Trophoblast cell (in vitro differentiated cells and primary cell): ENCODE results near the gene TUBGCP5.
A peak's percentile ranks its signal among the peaks of the same experiment; 100 is the strongest.

Experiments used
- DNase-seq, 2 donors: peaks; one replicate each; pipeline ENCODE4 v3.0.0-alpha.2; 2016
- H2AFZ ChIP-seq: 2 replicates; pipeline ENCODE4 v1.6.1; 2013; ENCODE audit warnings: low read length, moderate library complexity, mild to moderate bottlenecking; ENCODE audit not compliant: insufficient read depth, poor library complexity
- H2AK5ac ChIP-seq: 2 replicates; pipeline ENCODE4 v1.6.1; 2013; ENCODE audit warnings: mild to moderate bottlenecking, low read length
- H2BK120ac ChIP-seq: 2 replicates; pipeline ENCODE4 v1.6.1; 2013; ENCODE audit warnings: low read length, mild to moderate bottlenecking, moderate library complexity; ENCODE audit not compliant: insufficient read depth, poor library complexity
- H2BK12ac ChIP-seq: 2 replicates; pipeline ENCODE4 v1.6.1; 2013; ENCODE audit warnings: mild to moderate bottlenecking, low read length, moderate library complexity
- H2BK5ac ChIP-seq: 2 replicates; pipeline ENCODE4 v1.6.1; 2013; ENCODE audit warnings: low read length, low read depth, moderate library complexity, mild to moderate bottlenecking; ENCODE audit not compliant: poor library complexity
- H3K14ac ChIP-seq: 2 replicates; pipeline ENCODE4 v1.6.1; 2013; ENCODE audit warnings: mild to moderate bottlenecking, low read length
- H3K18ac ChIP-seq: 2 replicates; pipeline ENCODE4 v1.6.1; 2013; ENCODE audit warnings: mild to moderate bottlenecking, low read length
- H3K23ac ChIP-seq: 2 replicates; pipeline ENCODE4 v1.6.1; 2013; ENCODE audit warnings: low read length
- H3K27ac ChIP-seq: 2 replicates; pipeline ENCODE4 v1.5.1; 2013; ENCODE audit warnings: low read depth, mild to moderate bottlenecking, inconsistent platforms, low read length, moderate library complexity
- H3K27me3 ChIP-seq: 2 replicates; pipeline ENCODE4 v1.6.1; 2013; ENCODE audit warnings: inconsistent platforms, mild to moderate bottlenecking, low read length, moderate library complexity; ENCODE audit not compliant: insufficient read depth
- H3K36me3 ChIP-seq, 2 experiments: 1 replicate in 1 of 2; 2 replicates in 1 of 2; pipeline ENCODE4 v1.6.1; 2013; ENCODE audit warnings: low read length in 2 of 2, mild to moderate bottlenecking in 2 of 2, moderate library complexity in 1 of 2; ENCODE audit not compliant: insufficient read depth in 2 of 2, control insufficient read depth in 1 of 2
- H3K4ac ChIP-seq: 2 replicates; pipeline ENCODE4 v1.6.1; 2013; ENCODE audit warnings: low read depth, mild to moderate bottlenecking, low read length, moderate library complexity
- H3K4me1 ChIP-seq, 2 experiments: 1 replicate in 1 of 2; 2 replicates in 1 of 2; pipeline ENCODE4 v1.6.1; 2013; ENCODE audit warnings: low read length in 2 of 2, mild to moderate bottlenecking in 2 of 2, moderate library complexity in 1 of 2; ENCODE audit not compliant: insufficient read depth in 2 of 2, control insufficient read depth in 1 of 2
- H3K4me2 ChIP-seq: 2 replicates; pipeline ENCODE4 v1.6.1; 2013; ENCODE audit warnings: inconsistent platforms, mild to moderate bottlenecking, low read length, moderate library complexity
- H3K4me3 ChIP-seq: 2 replicates; pipeline ENCODE4 v1.5.1; 2013; ENCODE audit warnings: mild to moderate bottlenecking, low read depth, low read length, inconsistent platforms
- H3K79me1 ChIP-seq: one replicate; pipeline ENCODE4 v1.6.1; 2013; ENCODE audit warnings: low read length
- H3K79me2 ChIP-seq: 2 replicates; pipeline ENCODE4 v1.6.1; 2013; ENCODE audit warnings: low read length, mild to moderate bottlenecking; ENCODE audit not compliant: control insufficient read depth, insufficient read depth, poor library complexity
- H3K9ac ChIP-seq: 2 replicates; pipeline ENCODE4 v1.6.1; 2013; ENCODE audit warnings: mild to moderate bottlenecking, low read length
- H3K9me3 ChIP-seq: 2 replicates; pipeline ENCODE4 v1.6.1; 2013; ENCODE audit warnings: low read depth, mild to moderate bottlenecking, control low read depth, inconsistent platforms, low read length; ENCODE audit not compliant: insufficient read depth
- H4K12ac ChIP-seq: 2 replicates; pipeline ENCODE4 v1.6.1; 2013; ENCODE audit warnings: low read depth, mild to moderate bottlenecking, low read length, moderate library complexity
- H4K8ac ChIP-seq: 2 replicates; pipeline ENCODE4 v1.6.1; 2013; ENCODE audit warnings: low read depth, mild to moderate bottlenecking, low read length, moderate library complexity
- H4K91ac ChIP-seq: one replicate; pipeline ENCODE4 v1.6.1; 2013; ENCODE audit warnings: low read depth, mild to moderate bottlenecking, low read length, moderate library complexity
- WGBS: extraction: QIAGEN DNeasy Blood & Tissue Kit; methylation state at CpG from one replicate; pipeline ENCODE4 v1.1.7; 2013; ENCODE audit warnings: missing lambda C conversion rate; ENCODE audit not compliant: insufficient read length, insufficient coverage; ENCODE audit errors: extremely low coverage; 5-methylcytosine and 5-hydroxymethylcytosine counted together

TUBGCP5 gene

DNA sequence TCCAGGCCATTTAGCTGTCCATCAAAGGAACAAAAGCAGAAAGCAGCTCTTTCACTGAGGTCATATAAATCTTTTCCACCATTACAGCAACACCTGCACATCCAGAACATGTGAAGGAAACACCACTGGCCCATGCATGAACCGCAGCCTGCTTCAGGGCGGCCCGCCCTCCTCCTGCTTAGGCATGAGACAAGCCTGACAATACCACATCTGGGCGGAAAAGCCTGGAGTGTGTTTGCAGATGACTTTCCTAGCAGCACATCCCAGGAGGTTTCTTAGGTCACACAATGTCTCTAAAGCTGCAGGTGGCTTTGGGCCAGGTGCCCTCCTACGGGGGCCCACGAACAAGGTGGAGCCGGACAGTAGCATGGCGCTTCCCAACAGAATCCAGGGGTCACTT lies 78.8 kb downstream of the TUBGCP5 start:
- WGBS, result no CpG with 5 or more reads among the region's 8 CpGs

DNA sequence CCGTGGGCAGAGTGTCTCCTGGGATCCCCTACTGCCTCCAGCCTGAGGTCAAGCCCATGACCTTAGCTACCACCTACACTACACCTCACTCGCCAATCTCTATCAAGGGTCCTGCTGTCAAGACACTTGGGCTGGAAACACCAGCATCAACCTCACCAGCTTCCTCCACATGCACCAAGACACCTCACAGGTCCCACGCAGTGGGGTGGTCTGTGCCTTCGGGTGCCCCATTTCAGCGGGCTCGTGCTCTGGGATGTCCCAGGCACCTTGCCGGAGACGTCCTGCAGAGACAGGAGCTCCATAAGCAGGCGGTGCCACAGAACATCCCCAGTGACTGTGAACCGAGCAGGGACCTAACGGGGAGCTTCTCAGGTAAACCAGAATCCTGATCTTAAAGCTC lies 79.2 kb downstream of the TUBGCP5 start:
- no CpG with 5 or more reads among the region's 11 CpGs for WGBS
- no peaks in the 10 kb centered on the region for H3K36me3 ChIP-seq
- H3K4me1 ChIP-seq, result peaks cover 7 to 11% of the 10 kb centered on the region in 2 experiments
- H3K27ac ChIP-seq, result no peak overlapping the region
- H4K91ac ChIP-seq, result no peak overlapping the region
- peaks cover 17% of the 10 kb centered on the region for H3K79me2 ChIP-seq
- no peak overlapping the region for H3K9ac ChIP-seq
- no peak overlapping the region for H4K8ac ChIP-seq
- no peak overlapping the region for H3K4me2 ChIP-seq
- no peak overlapping the region for H2BK5ac ChIP-seq
- no peaks in the 10 kb centered on the region for H3K79me1 ChIP-seq
- no peak overlapping the region for H2AFZ ChIP-seq
- H4K12ac ChIP-seq, result no peak overlapping the region
- peak overlapping the region; percentile 18 for H3K4me3 ChIP-seq
- no peak overlapping the region for H3K23ac ChIP-seq
- H3K27me3 ChIP-seq, result no peaks in the 10 kb centered on the region
- no peak overlapping the region for H2BK120ac ChIP-seq
- no peak overlapping the region for H3K14ac ChIP-seq
- H2AK5ac ChIP-seq, result no peak overlapping the region
- H3K9me3 ChIP-seq, result no peaks in the 10 kb centered on the region
- no peak overlapping the region for H3K18ac ChIP-seq
- no peak overlapping the region for H2BK12ac ChIP-seq
- H3K4ac ChIP-seq, result peak overlapping the region; percentile 30
- DNase-seq, result no peak

More for the DNA sequence above, 78.8 kb downstream of the TUBGCP5 start:
- no peak overlapping the region for H2BK5ac ChIP-seq
- no peak overlapping the region for H3K4me3 ChIP-seq
- H3K18ac ChIP-seq, result no peak overlapping the region
- H3K27me3 ChIP-seq, result no peaks in the 10 kb centered on the region
- H4K12ac ChIP-seq, result no peak overlapping the region
- H2BK120ac ChIP-seq, result no peak overlapping the region
- H3K9ac ChIP-seq, result no peak overlapping the region
- H3K23ac ChIP-seq, result no peak overlapping the region
- H3K14ac ChIP-seq, result no peak overlapping the region
- H4K8ac ChIP-seq, result no peak overlapping the region
- H3K79me2 ChIP-seq, result peaks cover 12% of the 10 kb centered on the region
- no peaks in the 10 kb centered on the region for H3K79me1 ChIP-seq
- H3K27ac ChIP-seq, result no peak overlapping the region
- H2BK12ac ChIP-seq, result no peak overlapping the region
- no peak overlapping the region for H3K4me2 ChIP-seq
- no peak overlapping the region for H4K91ac ChIP-seq
- no peak overlapping the region for H2AFZ ChIP-seq
- no peak for DNase-seq
- no peaks in the 10 kb centered on the region for H3K9me3 ChIP-seq
- no peak overlapping the region for H2AK5ac ChIP-seq
- H3K36me3 ChIP-seq, result no peaks in the 10 kb centered on the region
- H3K4me1 ChIP-seq, result peaks cover 7 to 11% of the 10 kb centered on the region in 2 experiments
- H3K4ac ChIP-seq, result peak overlapping the region; percentile 16

DNA sequence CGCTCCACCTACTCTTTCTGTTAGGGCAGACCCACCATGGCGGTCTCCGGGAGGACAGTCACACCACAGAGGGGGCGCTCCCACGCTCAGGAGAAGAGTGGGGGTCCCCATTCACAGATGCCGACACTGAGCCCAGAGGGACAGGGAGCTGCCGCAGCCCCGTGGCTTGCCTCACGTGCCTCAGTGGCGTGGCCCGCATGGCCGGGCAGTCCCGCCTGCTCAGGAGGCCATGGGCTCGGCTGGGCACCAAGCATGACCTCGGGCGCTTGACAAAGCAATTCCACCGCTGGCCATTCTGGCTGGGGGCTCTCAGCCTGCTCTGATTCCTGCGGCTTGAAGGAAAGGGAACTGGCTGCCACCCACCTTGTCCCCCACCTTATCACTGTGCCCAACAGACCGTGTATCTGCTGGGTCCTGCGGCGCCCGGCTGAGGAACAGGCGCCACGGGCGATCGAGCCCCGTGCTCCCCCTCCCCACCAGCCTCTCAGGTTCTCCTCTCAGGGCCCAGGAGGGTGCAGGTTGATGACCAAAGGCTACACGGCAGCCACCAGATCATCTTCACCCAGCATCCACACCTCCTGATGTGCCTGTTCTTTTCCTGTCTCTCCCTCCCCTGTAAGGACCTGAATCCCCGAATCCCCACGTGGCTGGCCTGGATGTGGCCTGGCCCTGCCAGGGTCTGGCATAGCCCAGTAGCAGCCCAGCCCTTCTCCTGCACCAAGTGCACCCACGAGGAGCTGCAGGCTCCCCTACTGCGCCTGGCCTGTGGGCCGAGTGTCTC lies 79.9 kb downstream of the TUBGCP5 start:
- DNase-seq, result no peak
- H3K4ac ChIP-seq, result peak overlapping the region; percentile 30
- no peaks in the 10 kb centered on the region for H3K27me3 ChIP-seq
- no peaks in the 10 kb centered on the region for H3K79me1 ChIP-seq
- no peak overlapping the region for H4K12ac ChIP-seq
- H3K4me2 ChIP-seq, result no peak overlapping the region
- H3K23ac ChIP-seq, result no peak overlapping the region
- H3K9ac ChIP-seq, result no peak overlapping the region
- H2BK5ac ChIP-seq, result no peak overlapping the region
- peak overlapping the region; percentile 18 for H3K4me3 ChIP-seq
- WGBS, result no CpG with 5 or more reads among the region's 33 CpGs
- H2BK12ac ChIP-seq, result no peak overlapping the region
- no peak overlapping the region for H3K27ac ChIP-seq
- no peak overlapping the region for H3K18ac ChIP-seq
- H4K8ac ChIP-seq, result no peak overlapping the region
- H4K91ac ChIP-seq, result no peak overlapping the region
- H2BK120ac ChIP-seq, result no peak overlapping the region
- H2AFZ ChIP-seq, result no peak overlapping the region
- H3K79me2 ChIP-seq, result peaks cover 21% of the 10 kb centered on the region
- no peak overlapping the region for H2AK5ac ChIP-seq
- no peaks in the 10 kb centered on the region for H3K36me3 ChIP-seq
- H3K14ac ChIP-seq, result no peak overlapping the region
- H3K4me1 ChIP-seq, result peaks cover 5 to 9% of the 10 kb centered on the region in 2 experiments
- H3K9me3 ChIP-seq, result no peaks in the 10 kb centered on the region

DNA sequence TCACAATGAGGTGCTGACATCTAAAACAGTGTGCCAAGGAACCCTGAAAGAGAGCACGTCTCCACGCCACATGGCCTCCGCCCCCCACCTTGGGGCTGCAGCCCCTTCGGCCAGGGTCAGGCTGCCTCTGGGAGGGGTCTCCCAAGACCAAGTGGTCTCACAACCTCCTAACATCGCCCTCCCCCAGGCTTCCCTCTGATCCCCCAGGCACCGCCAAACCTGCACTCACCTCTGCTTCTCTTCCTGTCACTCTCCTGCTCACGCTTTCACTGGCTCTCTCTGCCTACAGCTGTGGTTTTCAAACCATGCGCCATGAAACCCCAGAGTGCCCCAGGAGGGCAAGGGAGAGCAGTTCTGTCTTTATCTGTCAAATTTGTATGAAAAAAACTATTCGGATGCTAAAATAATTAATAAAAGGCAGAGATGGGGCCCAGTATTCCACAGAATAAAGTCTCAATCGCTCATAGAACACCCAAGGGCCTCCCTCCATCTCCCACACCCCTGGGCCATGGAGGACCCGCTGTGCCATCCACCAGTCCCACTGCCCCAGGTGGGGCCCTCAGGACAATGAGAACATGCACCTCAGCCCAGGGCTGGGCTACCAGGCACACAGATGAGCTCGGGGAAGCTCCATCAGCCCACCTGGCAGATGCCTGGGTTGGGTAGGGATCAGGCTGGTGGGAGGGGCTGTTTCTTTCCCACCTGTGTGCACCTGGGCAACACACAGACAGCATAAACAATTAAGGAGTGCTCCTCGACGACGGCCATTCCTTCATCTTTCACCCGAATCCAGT lies 80.7 kb downstream of the TUBGCP5 start:
- H3K79me2 ChIP-seq, result peaks cover 27% of the 10 kb centered on the region
- H3K18ac ChIP-seq, result peak overlapping the region; percentile 41
- H2AK5ac ChIP-seq, result no peak overlapping the region
- H3K9me3 ChIP-seq, result no peaks in the 10 kb centered on the region
- no peak overlapping the region for H2BK5ac ChIP-seq
- H3K4ac ChIP-seq, result peak overlapping the region; percentile 41
- no peak overlapping the region for H2BK120ac ChIP-seq
- WGBS, result no CpG with 5 or more reads among the region's 16 CpGs
- H3K27ac ChIP-seq, result no peak overlapping the region
- H3K4me3 ChIP-seq, result no peak overlapping the region
- no peaks in the 10 kb centered on the region for H3K79me1 ChIP-seq
- H4K8ac ChIP-seq, result no peak overlapping the region
- DNase-seq, result no peak
- no peaks in the 10 kb centered on the region for H3K36me3 ChIP-seq
- H3K14ac ChIP-seq, result no peak overlapping the region
- no peak overlapping the region for H2AFZ ChIP-seq
- no peak overlapping the region for H2BK12ac ChIP-seq
- no peak overlapping the region for H4K91ac ChIP-seq
- H3K23ac ChIP-seq, result no peak overlapping the region
- no peak overlapping the region for H3K4me2 ChIP-seq
- no peaks in the 10 kb centered on the region for H3K27me3 ChIP-seq
- H3K4me1 ChIP-seq, result peaks cover 3 to 4% of the 10 kb centered on the region in 2 experiments
- no peak overlapping the region for H4K12ac ChIP-seq
- H3K9ac ChIP-seq, result no peak overlapping the region
